K562 (cell line): Measurements from ENCODE around the gene TGM5. TPM values are rescaled to one million over a fixed set of nuclear protein-coding genes. Genes with fewer than 3 reads are reported as not detected.

Experiments used
- DIDO1 ChIP-seq: fragments of 450-650 bp; IDR thresholded peaks from 2 replicates; pipeline ENCODE4 v1.6.1; 2016; ENCODE audit warnings: low read depth, missing biosample characterization, missing genetic modification characterization
- ESRRA ChIP-seq: fragments of 450-650 bp; IDR thresholded peaks from 2 replicates; pipeline ENCODE4 v1.6.1; 2014; ENCODE audit warnings: low read depth, mild to moderate bottlenecking, moderate library complexity, borderline replicate concordance
- FOXK2 ChIP-seq, 2 experiments: fragments of 450-650 bp; IDR thresholded peaks in 1 of 2; conservative IDR thresholded peaks in 1 of 2; 2 replicates each; pipeline ENCODE4 v1.6.1; 2016; ENCODE audit warnings: low read depth in 2 of 2, mild to moderate bottlenecking in 1 of 2
- HMG20A ChIP-seq: fragments of 450-650 bp; formaldehyde crosslinking; conservative IDR thresholded peaks from 2 replicates; pipeline ENCODE4 v1.4.0; 2020; ENCODE audit warnings: mild to moderate bottlenecking, mixed read lengths
- MTA1 ChIP-seq: fragments of 450-650 bp; IDR thresholded peaks from 2 replicates; pipeline ENCODE4 v1.6.1; 2017; ENCODE audit warnings: borderline replicate concordance
- MXI1 ChIP-seq: IDR thresholded peaks from 2 replicates; pipeline ENCODE4 v1.6.1; 2011; ENCODE audit warnings: low read depth, mild to moderate bottlenecking, improper control_type of control experiment, low read length
- PCBP2 ChIP-seq: fragments of 200-400 bp; formaldehyde crosslinking; IDR thresholded peaks from 2 replicates; pipeline ENCODE4 v1.6.1; 2018; ENCODE audit warnings: low read length, low read depth, mild to moderate bottlenecking, moderate library complexity; ENCODE audit not compliant: poor library complexity, severe bottlenecking
- PHB ChIP-seq: fragments of 250-450 bp; sonication (Bioruptor Pico); IDR thresholded peaks from 2 replicates; pipeline ENCODE4 v1.5.0; 2021
- POLR2AphosphoS5 ChIP-seq: IDR thresholded peaks from 2 replicates; pipeline ENCODE4 v1.6.1; 2011; ENCODE audit warnings: mild to moderate bottlenecking, low read depth, low read length, moderate library complexity; ENCODE audit not compliant: control insufficient read depth, insufficient read depth
- PTBP1 ChIP-seq: fragments of 200-400 bp; formaldehyde crosslinking; IDR thresholded peaks from 2 replicates; pipeline ENCODE4 v1.6.1; 2017; ENCODE audit warnings: low read depth, low read length
- ZFP30 ChIP-seq: fragments of 250-450 bp; sonication (Bioruptor Pico); IDR thresholded peaks from 2 replicates; pipeline ENCODE4 v1.8.0; 2022; ENCODE audit warnings: moderate library complexity, mild to moderate bottlenecking, inconsistent platforms, borderline replicate concordance
- ZNF140 ChIP-seq: fragments of 250-450 bp; sonication (Bioruptor Pico); IDR thresholded peaks from 2 replicates; pipeline ENCODE4 v1.8.0; 2021; ENCODE audit warnings: moderate library complexity, mild to moderate bottlenecking, inconsistent platforms
- ZNF23 ChIP-seq: fragments of 250-450 bp; sonication (Bioruptor Pico); IDR thresholded peaks from 2 replicates; pipeline ENCODE4 v1.4.0; 2020; ENCODE audit warnings: mild to moderate bottlenecking
- ZNF507 ChIP-seq: conservative IDR thresholded peaks from 2 replicates; pipeline ENCODE4 v1.6.1; 2017; ENCODE audit warnings: missing genetic modification characterization, missing compliant biosample characterization
- polyA plus RNA-seq, 8 experiments: library from polyadenylated mRNA; depleted of rRNA in 4 of 8; stranded (reverse) in 5 of 8; unstranded in 3 of 8; fragments of >200 nt; fragmentation: Nextera tagmentation in 2 of 8; fragmentation: Illumina TruSeq in 1 of 8; extraction: Ambion mirVana in 2 of 8; extraction: Trizol in 1 of 8; gene quantifications; 2 replicates each; pipeline versions ENCODE4 v1.2.1 to v1.2.3, GENCODE V29; 2011 to 2014; ENCODE audit warnings: inconsistent platforms in 1 of 8, missing spikeins in 1 of 8
- total RNA-seq, 7 experiments: library from RNA; depleted of rRNA in 6 of 7; stranded (reverse); fragments of >200 nt in 6 of 7; fragmentation: Illumina TruSeq in 2 of 7; extraction: Trizol in 2 of 7; gene quantifications; 2 replicates each; pipeline versions ENCODE4 v1.2.1 to v1.2.3, GENCODE V29; 2011 to 2021; ENCODE audit warnings: low replicate concordance in 1 of 7
- TF ChIP-seq, protein P1 (sequence below): fragments of 250-450 bp; sonication (Bioruptor Pico); IDR thresholded peaks from 2 replicates; pipeline ENCODE4 v1.8.0; 2022; ENCODE audit warnings: moderate library complexity, mild to moderate bottlenecking, inconsistent platforms
- TF ChIP-seq, protein P2 (sequence below): fragments of 450-650 bp; IDR thresholded peaks from 2 replicates; pipeline ENCODE4 v1.6.1; 2016; ENCODE audit warnings: low read depth
- TF ChIP-seq, protein P3 (sequence below): sonication (generic); formaldehyde crosslinking; IDR thresholded peaks from 2 replicates; pipeline ENCODE4 v1.8.0; 2022; ENCODE audit warnings: mild to moderate bottlenecking, missing genetic modification reagents

Gene TGM5
- total and polyA plus RNA-seq, 9 of the 15 experiments (the other 6 are each of a cell fraction or from before 2014, with no cell fraction given) = 0.03 to 0.10 (median 0.07) TPM; not detected in 6

DNA sequence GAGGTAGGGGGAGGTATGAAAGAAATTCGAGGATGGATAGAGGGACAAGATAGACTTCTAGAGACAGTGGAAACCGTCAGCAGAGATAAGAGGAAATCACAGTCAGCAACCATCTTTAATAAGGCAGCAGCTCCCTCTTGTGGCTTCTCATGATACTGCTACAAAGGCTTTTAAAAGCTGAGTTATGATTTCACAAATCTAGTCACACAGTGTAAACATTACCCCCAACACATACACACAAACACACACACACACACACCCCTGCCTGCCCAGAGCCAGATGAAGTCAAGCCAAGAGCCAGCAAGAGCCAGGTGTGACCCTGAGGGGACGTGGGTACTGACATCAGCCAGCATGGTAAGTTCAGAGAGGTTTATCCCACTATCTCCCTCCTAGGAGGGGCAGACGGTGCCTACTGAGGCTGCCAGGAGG lies 18.9 kb upstream of the TGM5 start (continued):
- TF ChIP-seq MTA1 = no peak
- no peak for TF ChIP-seq ZNF507 (tag)
- no peak for TF ChIP-seq PTBP1
- no peak for TF ChIP-seq POLR2AphosphoS5
- TF ChIP-seq HMG20A = no peak
- no peak for TF ChIP-seq ZNF23 (CRISPR knock-in tag)
- TF ChIP-seq, protein P1, sequence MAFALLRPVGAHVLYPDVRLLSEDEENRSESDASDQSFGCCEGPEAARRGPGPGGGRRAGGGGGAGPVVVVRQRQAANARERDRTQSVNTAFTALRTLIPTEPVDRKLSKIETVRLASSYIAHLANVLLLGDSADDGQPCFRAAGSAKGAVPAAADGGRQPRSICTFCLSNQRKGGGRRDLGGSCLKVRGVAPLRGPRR (CRISPR knock-in tag) = no peak
- TF ChIP-seq, protein P2, sequence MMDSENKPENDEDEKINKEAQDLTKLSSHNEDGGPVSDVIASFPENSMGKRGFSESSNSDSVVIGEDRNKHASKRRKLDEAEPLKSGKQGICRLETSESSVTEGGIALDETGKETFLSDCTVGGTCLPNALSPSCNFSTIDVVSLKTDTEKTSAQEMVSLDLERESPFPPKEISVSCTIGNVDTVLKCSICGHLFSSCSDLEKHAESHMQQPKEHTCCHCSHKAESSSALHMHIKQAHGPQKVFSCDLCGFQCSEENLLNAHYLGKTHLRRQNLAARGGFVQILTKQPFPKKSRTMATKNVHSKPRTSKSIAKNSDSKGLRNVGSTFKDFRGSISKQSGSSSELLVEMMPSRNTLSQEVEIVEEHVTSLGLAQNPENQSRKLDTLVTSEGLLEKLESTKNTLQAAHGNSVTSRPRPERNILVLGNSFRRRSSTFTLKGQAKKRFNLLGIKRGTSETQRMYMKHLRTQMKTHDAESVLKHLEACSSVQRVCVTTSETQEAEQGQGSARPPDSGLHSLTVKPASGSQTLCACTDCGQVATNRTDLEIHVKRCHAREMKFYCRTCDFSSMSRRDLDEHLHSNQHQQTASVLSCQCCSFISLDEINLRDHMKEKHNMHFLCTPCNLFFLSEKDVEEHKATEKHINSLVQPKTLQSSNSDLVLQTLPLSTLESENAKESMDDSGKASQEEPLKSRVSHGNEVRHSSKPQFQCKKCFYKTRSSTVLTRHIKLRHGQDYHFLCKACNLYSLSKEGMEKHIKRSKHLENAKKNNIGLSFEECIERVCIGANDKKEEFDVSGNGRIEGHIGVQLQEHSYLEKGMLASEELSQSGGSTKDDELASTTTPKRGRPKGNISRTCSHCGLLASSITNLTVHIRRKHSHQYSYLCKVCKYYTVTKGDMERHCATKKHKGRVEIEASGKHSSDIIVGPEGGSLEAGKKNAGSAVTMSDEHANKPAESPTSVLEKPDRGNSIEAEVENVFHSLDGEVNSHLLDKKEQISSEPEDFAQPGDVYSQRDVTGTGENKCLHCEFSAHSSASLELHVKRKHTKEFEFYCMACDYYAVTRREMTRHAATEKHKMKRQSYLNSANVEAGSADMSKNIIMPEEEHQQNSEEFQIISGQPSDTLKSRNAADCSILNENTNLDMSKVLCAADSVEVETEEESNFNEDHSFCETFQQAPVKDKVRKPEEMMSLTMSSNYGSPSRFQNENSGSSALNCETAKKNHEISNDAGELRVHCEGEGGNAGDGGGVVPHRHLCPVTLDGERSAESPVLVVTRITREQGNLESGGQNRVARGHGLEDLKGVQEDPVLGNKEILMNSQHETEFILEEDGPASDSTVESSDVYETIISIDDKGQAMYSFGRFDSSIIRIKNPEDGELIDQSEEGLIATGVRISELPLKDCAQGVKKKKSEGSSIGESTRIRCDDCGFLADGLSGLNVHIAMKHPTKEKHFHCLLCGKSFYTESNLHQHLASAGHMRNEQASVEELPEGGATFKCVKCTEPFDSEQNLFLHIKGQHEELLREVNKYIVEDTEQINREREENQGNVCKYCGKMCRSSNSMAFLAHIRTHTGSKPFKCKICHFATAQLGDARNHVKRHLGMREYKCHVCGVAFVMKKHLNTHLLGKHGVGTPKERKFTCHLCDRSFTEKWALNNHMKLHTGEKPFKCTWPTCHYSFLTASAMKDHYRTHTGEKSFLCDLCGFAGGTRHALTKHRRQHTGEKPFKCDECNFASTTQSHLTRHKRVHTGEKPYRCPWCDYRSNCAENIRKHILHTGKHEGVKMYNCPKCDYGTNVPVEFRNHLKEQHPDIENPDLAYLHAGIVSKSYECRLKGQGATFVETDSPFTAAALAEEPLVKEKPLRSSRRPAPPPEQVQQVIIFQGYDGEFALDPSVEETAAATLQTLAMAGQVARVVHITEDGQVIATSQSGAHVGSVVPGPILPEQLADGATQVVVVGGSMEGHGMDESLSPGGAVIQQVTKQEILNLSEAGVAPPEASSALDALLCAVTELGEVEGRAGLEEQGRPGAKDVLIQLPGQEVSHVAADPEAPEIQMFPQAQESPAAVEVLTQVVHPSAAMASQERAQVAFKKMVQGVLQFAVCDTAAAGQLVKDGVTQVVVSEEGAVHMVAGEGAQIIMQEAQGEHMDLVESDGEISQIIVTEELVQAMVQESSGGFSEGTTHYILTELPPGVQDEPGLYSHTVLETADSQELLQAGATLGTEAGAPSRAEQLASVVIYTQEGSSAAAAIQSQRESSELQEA = no peak
- no peak for TF ChIP-seq PCBP2
- no peak for TF ChIP-seq ZFP30
- TF ChIP-seq ZNF140 = no peak
- TF ChIP-seq PHB (CRISPR knock-in tag) = no peak
- TF ChIP-seq FOXK2 (conservative IDR thresholded peaks at IDR 0.05 in 1 of 2, IDR thresholded peaks at IDR 0.05 in 1 of 2; ENCODE audit: low read depth in 2 of 2) = no peak
- TF ChIP-seq ESRRA = no peak
- TF ChIP-seq MXI1 = no peak
- TF ChIP-seq, protein P3, sequence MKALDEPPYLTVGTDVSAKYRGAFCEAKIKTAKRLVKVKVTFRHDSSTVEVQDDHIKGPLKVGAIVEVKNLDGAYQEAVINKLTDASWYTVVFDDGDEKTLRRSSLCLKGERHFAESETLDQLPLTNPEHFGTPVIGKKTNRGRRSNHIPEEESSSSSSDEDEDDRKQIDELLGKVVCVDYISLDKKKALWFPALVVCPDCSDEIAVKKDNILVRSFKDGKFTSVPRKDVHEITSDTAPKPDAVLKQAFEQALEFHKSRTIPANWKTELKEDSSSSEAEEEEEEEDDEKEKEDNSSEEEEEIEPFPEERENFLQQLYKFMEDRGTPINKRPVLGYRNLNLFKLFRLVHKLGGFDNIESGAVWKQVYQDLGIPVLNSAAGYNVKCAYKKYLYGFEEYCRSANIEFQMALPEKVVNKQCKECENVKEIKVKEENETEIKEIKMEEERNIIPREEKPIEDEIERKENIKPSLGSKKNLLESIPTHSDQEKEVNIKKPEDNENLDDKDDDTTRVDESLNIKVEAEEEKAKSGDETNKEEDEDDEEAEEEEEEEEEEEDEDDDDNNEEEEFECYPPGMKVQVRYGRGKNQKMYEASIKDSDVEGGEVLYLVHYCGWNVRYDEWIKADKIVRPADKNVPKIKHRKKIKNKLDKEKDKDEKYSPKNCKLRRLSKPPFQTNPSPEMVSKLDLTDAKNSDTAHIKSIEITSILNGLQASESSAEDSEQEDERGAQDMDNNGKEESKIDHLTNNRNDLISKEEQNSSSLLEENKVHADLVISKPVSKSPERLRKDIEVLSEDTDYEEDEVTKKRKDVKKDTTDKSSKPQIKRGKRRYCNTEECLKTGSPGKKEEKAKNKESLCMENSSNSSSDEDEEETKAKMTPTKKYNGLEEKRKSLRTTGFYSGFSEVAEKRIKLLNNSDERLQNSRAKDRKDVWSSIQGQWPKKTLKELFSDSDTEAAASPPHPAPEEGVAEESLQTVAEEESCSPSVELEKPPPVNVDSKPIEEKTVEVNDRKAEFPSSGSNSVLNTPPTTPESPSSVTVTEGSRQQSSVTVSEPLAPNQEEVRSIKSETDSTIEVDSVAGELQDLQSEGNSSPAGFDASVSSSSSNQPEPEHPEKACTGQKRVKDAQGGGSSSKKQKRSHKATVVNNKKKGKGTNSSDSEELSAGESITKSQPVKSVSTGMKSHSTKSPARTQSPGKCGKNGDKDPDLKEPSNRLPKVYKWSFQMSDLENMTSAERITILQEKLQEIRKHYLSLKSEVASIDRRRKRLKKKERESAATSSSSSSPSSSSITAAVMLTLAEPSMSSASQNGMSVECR (CRISPR knock-in tag) = no peak
- no peak for TF ChIP-seq DIDO1 (tag)
